OCI-LY3 (cell line): ENCODE results near the gene DOCK9.

ENCODE experiments used
- H2AFZ ChIP-seq: fragments of 200-600, 300-600 bp; shearing (Covaris generic); 2 replicates; pipeline ENCODE4 v1.6.0; 2014; ENCODE audit warnings: antibody characterized with exemption, low read depth, low read length
- H3K27ac ChIP-seq: fragments of 200-600, 300-600 bp; sonication (generic); 2 replicates; pipeline ENCODE4 v1.5.1; 2014; ENCODE audit warnings: mild to moderate bottlenecking, low read length, moderate library complexity, mixed read lengths
- H3K27me3 ChIP-seq: fragments of 200-600, 300-600 bp; sonication (generic); 2 replicates; pipeline ENCODE4 v1.6.1; 2014; ENCODE audit warnings: low read depth, low read length, mixed read lengths
- H3K36me3 ChIP-seq: fragments of 200-600, 300-600 bp; sonication (generic); replicated peaks from 2 replicates; pipeline ENCODE3; 2014; ENCODE audit warnings: low read depth, low read length, mixed read lengths
- H3K4me1 ChIP-seq: fragments of 300-600, 200-600 bp; sonication (generic); 2 replicates; pipeline ENCODE4 v1.6.1; 2014; ENCODE audit warnings: low read length, mixed read lengths
- H3K4me2 ChIP-seq: fragments of 200-600, 300-600 bp; sonication (generic); 2 replicates; pipeline ENCODE4 v1.6.1; 2014; ENCODE audit warnings: low read length, mixed read lengths
- H3K4me3 ChIP-seq: fragments of 300-600, 200-600 bp; sonication (generic); 2 replicates; pipeline ENCODE4 v1.5.1; 2014; ENCODE audit warnings: antibody characterized with exemption, mild to moderate bottlenecking, low read length, moderate library complexity
- H3K79me2 ChIP-seq: fragments of 300-600, 200-600 bp; shearing (Covaris generic); 2 replicates; pipeline ENCODE4 v1.6.1; 2014; ENCODE audit warnings: mild to moderate bottlenecking, low read length, mixed read lengths
- H3K9ac ChIP-seq: fragments of 300-600, 200-600 bp; shearing (Covaris generic); 2 replicates; pipeline ENCODE4 v1.6.0; 2014; ENCODE audit warnings: mild to moderate bottlenecking, low read length, moderate library complexity
- H3K9me3 ChIP-seq: fragments of 200-600, 300-600 bp; shearing (Covaris generic); 2 replicates; pipeline ENCODE4 v1.6.1; 2014; ENCODE audit warnings: low read length, mixed read lengths; ENCODE audit not compliant: insufficient read depth
- H4K20me1 ChIP-seq: fragments of 200-600, 300-600 bp; sonication (generic); 2 replicates; pipeline ENCODE4 v1.6.1; 2016; ENCODE audit warnings: low read length, mixed read lengths; ENCODE audit not compliant: insufficient read depth
- EZH2phosphoT487 ChIP-seq: fragments of 200-600 bp; shearing (Covaris generic); IDR thresholded peaks from 2 replicates; pipeline ENCODE4 v1.6.1; 2018; ENCODE audit warnings: antibody characterized with exemption, mixed run types, low read depth
- TF ChIP-seq, protein P1 (sequence below): fragments of 200-600, 300-600 bp; sonication (generic); IDR thresholded peaks from 2 replicates; pipeline ENCODE4 v1.5.1; 2014; ENCODE audit warnings: antibody characterized with exemption, low read length, low read depth

DOCK9 gene

GRCh38 chr13:98976338-98976737 is 1.5 kb downstream of the DOCK9 start:
- no peak overlapping the region for H3K4me3 ChIP-seq
- H3K27me3 ChIP-seq: peaks cover 4% of the 10 kb centered on the region; the same call in 1 of the 2 replicates
- H3K9ac ChIP-seq: no peak overlapping the region
- H4K20me1 ChIP-seq: no peaks in the 10 kb centered on the region
- H3K27ac ChIP-seq: no peak overlapping the region
- no peak for TF ChIP-seq EZH2phosphoT487
- TF ChIP-seq, protein P1, sequence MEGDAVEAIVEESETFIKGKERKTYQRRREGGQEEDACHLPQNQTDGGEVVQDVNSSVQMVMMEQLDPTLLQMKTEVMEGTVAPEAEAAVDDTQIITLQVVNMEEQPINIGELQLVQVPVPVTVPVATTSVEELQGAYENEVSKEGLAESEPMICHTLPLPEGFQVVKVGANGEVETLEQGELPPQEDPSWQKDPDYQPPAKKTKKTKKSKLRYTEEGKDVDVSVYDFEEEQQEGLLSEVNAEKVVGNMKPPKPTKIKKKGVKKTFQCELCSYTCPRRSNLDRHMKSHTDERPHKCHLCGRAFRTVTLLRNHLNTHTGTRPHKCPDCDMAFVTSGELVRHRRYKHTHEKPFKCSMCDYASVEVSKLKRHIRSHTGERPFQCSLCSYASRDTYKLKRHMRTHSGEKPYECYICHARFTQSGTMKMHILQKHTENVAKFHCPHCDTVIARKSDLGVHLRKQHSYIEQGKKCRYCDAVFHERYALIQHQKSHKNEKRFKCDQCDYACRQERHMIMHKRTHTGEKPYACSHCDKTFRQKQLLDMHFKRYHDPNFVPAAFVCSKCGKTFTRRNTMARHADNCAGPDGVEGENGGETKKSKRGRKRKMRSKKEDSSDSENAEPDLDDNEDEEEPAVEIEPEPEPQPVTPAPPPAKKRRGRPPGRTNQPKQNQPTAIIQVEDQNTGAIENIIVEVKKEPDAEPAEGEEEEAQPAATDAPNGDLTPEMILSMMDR: no peak
- no peaks in the 10 kb centered on the region for H3K79me2 ChIP-seq
- no peak overlapping the region for H2AFZ ChIP-seq
- peak overlapping the region; percentile 39 for H3K4me2 ChIP-seq
- no peaks in the 10 kb centered on the region for H3K9me3 ChIP-seq
- no peaks in the 10 kb centered on the region for H3K36me3 ChIP-seq
- H3K4me1 ChIP-seq: peaks cover 34% of the 10 kb centered on the region

- no peaks in the 10 kb centered on the region for H3K79me2 ChIP-seq
- peaks cover 34% of the 10 kb centered on the region for H3K4me1 ChIP-seq
- no peaks in the 10 kb centered on the region for H4K20me1 ChIP-seq
- no peak overlapping the region for H3K4me3 ChIP-seq
- no peak overlapping the region for H3K9ac ChIP-seq
- no peaks in the 10 kb centered on the region for H3K36me3 ChIP-seq
- no peaks in the 10 kb centered on the region for H3K9me3 ChIP-seq
- peaks cover 4% of the 10 kb centered on the region; the same call in 1 of the 2 replicates for H3K27me3 ChIP-seq
- no peak overlapping the region for H3K27ac ChIP-seq
- H2AFZ ChIP-seq: no peak overlapping the region
- TF ChIP-seq, protein P1: no peak
- no peak for TF ChIP-seq EZH2phosphoT487
- peak overlapping the region; percentile 39 for H3K4me2 ChIP-seq
These were observed 2.0 kb downstream of the DOCK9 start for GRCh38 chr13:98975822-98976261.

DNA sequence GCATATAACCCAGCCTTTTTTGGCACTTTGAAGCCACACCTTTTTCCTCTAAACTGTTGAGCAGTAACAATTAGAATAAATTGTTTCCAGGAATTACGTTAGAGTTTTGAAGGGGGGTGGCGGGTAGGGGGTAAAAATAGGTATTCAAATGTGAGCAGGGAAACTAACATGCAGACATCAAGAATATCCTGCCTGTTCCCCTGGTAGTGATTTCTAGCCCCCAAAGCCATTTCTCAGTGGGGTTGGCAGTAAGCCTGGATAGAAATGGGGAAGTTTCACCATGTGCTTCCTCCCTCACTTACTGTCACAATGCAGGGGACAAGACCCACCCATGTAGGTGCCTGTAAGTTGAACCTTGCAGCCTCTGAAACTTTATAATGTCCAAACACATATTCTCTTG is 3.8 kb downstream of the DOCK9 start:
- Histone ChIP-seq H3K27me3 (peaks cover 4% of the 10 kb centered on the region; the same call in 1 of the 2 replicates), H3K79me2 (no peaks in the 10 kb centered on the region)

GRCh38 chr13:98972627-98973026 is 5.2 kb downstream of the DOCK9 start:
- Histone ChIP-seq H3K4me3 (no peak overlapping the region), H3K36me3 (no peaks in the 10 kb centered on the region), H3K9me3 (no peaks in the 10 kb centered on the region), H3K27ac (no peak overlapping the region), H3K79me2 (no peaks in the 10 kb centered on the region), H3K4me1 (peaks cover 34% of the 10 kb centered on the region), H4K20me1 (no peaks in the 10 kb centered on the region), H3K9ac (no peak overlapping the region), H3K4me2 (no peak overlapping the region), H3K27me3 (peaks cover 4% of the 10 kb centered on the region; the same call in 1 of the 2 replicates), H2AFZ (no peak overlapping the region)
- TF ChIP-seq, protein P1: no peak
- TF ChIP-seq EZH2phosphoT487: no peak

More for the DNA sequence above, 3.8 kb downstream of the DOCK9 start:
- no peaks in the 10 kb centered on the region for H3K9me3 ChIP-seq
- H3K27ac ChIP-seq: no peak overlapping the region
- no peak for TF ChIP-seq EZH2phosphoT487
- TF ChIP-seq, protein P1: no peak
- H3K4me1 ChIP-seq: peaks cover 34% of the 10 kb centered on the region
- no peak overlapping the region for H3K9ac ChIP-seq
- no peak overlapping the region for H2AFZ ChIP-seq
- H3K4me3 ChIP-seq: no peak overlapping the region
- no peaks in the 10 kb centered on the region for H4K20me1 ChIP-seq
- H3K36me3 ChIP-seq: no peaks in the 10 kb centered on the region
- peak overlapping the region; percentile 27 for H3K4me2 ChIP-seq
